SK-N-SH (cell line): ENCODE data around the gene CDK5RAP2.

Source experiments
- RFX5 ChIP-seq: IDR thresholded peaks from 2 replicates; pipeline ENCODE4 v1.6.1; 2012; ENCODE audit warnings: mild to moderate bottlenecking, improper control_type of control experiment, low read length
- SIN3A ChIP-seq: IDR thresholded peaks from 2 replicates; pipeline ENCODE4 v1.6.1; 2012; ENCODE audit warnings: low read depth, mild to moderate bottlenecking, low read length, moderate library complexity, borderline replicate concordance
- TAF1 ChIP-seq: IDR thresholded peaks from 2 replicates; pipeline ENCODE4 v1.6.1; 2012; ENCODE audit warnings: low read depth, mild to moderate bottlenecking, low read length, moderate library complexity, borderline replicate concordance
- TF ChIP-seq, protein P1 (sequence below): IDR thresholded peaks from 2 replicates; pipeline ENCODE4 v1.4.0; 2012; ENCODE audit warnings: low read depth, borderline replicate concordance
- TF ChIP-seq, protein P2 (sequence below): fragments of 200-600 bp; sonication (generic); IDR thresholded peaks from 2 replicates; pipeline ENCODE4 v1.6.1; 2017; ENCODE audit warnings: antibody characterized with exemption, mild to moderate bottlenecking, moderate library complexity
- TF ChIP-seq, protein P3 (sequence below): IDR thresholded peaks from 2 replicates; pipeline ENCODE4 v1.4.0; 2012; ENCODE audit warnings: low read depth, borderline replicate concordance

DNA sequence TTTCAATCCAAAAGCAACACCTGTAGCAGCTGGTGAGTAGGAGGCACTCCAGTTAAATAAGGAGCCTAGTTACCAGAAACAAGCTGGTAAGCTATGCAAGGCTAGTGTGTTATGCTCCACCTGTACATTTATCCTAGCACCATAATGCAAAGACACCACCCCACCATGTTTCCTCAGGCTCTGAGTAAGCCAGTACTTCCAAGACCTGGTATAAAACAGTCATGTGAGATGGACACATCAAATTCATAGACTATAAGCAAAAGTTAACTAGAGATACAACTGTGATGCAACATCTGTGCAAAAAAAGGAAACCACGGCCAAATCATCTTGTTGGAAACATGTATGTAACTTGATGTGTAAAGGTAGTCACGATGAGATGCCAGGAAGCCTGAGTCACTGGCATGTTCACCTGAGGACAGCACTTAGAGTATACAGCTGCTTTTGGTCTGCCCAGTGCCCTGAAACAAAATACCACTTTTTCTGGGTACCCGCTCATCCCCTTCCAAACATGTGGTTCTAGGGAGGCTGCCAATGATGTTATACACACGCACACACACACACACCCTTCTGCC is 66.1 kb downstream of the CDK5RAP2 start:
- TF ChIP-seq, protein P1, sequence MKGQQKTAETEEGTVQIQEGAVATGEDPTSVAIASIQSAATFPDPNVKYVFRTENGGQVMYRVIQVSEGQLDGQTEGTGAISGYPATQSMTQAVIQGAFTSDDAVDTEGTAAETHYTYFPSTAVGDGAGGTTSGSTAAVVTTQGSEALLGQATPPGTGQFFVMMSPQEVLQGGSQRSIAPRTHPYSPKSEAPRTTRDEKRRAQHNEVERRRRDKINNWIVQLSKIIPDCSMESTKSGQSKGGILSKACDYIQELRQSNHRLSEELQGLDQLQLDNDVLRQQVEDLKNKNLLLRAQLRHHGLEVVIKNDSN = no peak
- TF ChIP-seq TAF1 (no peak), SIN3A (no peak), RFX5 (no peak)
- TF ChIP-seq, protein P2, sequence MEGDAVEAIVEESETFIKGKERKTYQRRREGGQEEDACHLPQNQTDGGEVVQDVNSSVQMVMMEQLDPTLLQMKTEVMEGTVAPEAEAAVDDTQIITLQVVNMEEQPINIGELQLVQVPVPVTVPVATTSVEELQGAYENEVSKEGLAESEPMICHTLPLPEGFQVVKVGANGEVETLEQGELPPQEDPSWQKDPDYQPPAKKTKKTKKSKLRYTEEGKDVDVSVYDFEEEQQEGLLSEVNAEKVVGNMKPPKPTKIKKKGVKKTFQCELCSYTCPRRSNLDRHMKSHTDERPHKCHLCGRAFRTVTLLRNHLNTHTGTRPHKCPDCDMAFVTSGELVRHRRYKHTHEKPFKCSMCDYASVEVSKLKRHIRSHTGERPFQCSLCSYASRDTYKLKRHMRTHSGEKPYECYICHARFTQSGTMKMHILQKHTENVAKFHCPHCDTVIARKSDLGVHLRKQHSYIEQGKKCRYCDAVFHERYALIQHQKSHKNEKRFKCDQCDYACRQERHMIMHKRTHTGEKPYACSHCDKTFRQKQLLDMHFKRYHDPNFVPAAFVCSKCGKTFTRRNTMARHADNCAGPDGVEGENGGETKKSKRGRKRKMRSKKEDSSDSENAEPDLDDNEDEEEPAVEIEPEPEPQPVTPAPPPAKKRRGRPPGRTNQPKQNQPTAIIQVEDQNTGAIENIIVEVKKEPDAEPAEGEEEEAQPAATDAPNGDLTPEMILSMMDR = no peak
- TF ChIP-seq, protein P3, sequence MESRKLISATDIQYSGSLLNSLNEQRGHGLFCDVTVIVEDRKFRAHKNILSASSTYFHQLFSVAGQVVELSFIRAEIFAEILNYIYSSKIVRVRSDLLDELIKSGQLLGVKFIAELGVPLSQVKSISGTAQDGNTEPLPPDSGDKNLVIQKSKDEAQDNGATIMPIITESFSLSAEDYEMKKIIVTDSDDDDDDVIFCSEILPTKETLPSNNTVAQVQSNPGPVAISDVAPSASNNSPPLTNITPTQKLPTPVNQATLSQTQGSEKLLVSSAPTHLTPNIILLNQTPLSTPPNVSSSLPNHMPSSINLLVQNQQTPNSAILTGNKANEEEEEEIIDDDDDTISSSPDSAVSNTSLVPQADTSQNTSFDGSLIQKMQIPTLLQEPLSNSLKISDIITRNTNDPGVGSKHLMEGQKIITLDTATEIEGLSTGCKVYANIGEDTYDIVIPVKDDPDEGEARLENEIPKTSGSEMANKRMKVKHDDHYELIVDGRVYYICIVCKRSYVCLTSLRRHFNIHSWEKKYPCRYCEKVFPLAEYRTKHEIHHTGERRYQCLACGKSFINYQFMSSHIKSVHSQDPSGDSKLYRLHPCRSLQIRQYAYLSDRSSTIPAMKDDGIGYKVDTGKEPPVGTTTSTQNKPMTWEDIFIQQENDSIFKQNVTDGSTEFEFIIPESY = no peak
